CD14-positive monocyte (primary cell): ENCODE measurements around the gene RNF19B. TPM values are rescaled to one million over a fixed set of nuclear protein-coding genes. Genes with fewer than 3 reads are reported as not detected.

Experiments used
- DNase-seq, 3 donors: peaks; one replicate each; pipeline ENCODE4 v3.0.0-alpha.2; 2011 to 2022
- H2AFZ ChIP-seq: 2 replicates; pipeline ENCODE4 v1.6.0; 2012; ENCODE audit warnings: mild to moderate bottlenecking, low read depth, low read length, inconsistent platforms; ENCODE audit not compliant: insufficient read depth, poor library complexity, severe bottlenecking
- H3K27ac ChIP-seq, 2 donors: 1 replicate in 1 of 2; 2 replicates in 1 of 2; pipeline ENCODE4 v1.5.1; 2012 to 2013; ENCODE audit warnings: low read length in 2 of 2, control low read depth in 1 of 2, inconsistent platforms in 1 of 2, low read depth in 1 of 2, mild to moderate bottlenecking in 1 of 2
- H3K27me3 ChIP-seq, 2 donors: one replicate each; pipeline versions ENCODE4 v1.6.0 to v1.6.1; 2011 to 2013; ENCODE audit warnings: low read length in 2 of 2; ENCODE audit not compliant: control insufficient read depth in 2 of 2, insufficient read depth in 2 of 2
- H3K36me3 ChIP-seq, 2 donors: replicated peaks in 1 of 2; 1 replicate in 1 of 2; 2 replicates in 1 of 2; pipeline versions ENCODE4 v1.5.1 to v1.6.1; 2012 to 2013; ENCODE audit warnings: low read length in 2 of 2, control low read depth in 1 of 2, inconsistent platforms in 1 of 2, mild to moderate bottlenecking in 1 of 2; ENCODE audit not compliant: insufficient read depth in 2 of 2, control insufficient read depth in 1 of 2
- H3K4me1 ChIP-seq, 2 donors: 1 replicate in 1 of 2; 2 replicates in 1 of 2; pipeline versions ENCODE4 v1.5.1 to v1.6.1; 2012 to 2013; ENCODE audit warnings: low read length in 2 of 2, control low read depth in 1 of 2, inconsistent platforms in 1 of 2, mild to moderate bottlenecking in 1 of 2, moderate library complexity in 1 of 2; ENCODE audit not compliant: insufficient read depth in 2 of 2, control insufficient read depth in 1 of 2
- H3K4me2 ChIP-seq: replicated peaks from 2 replicates; pipeline ENCODE3; 2012; ENCODE audit warnings: low read length, moderate library complexity, mild to moderate bottlenecking; ENCODE audit not compliant: poor library complexity, severe bottlenecking; ENCODE audit errors: extremely low read depth
- H3K4me3 ChIP-seq, 3 experiments: fragments of 200-600 bp in 1 of 3; sonication (generic) in 1 of 3; replicated peaks in 1 of 3; 1 replicate in 2 of 3; 2 replicates in 1 of 3; pipeline ENCODE4 v1.5.1; 2011 to 2013; ENCODE audit warnings: low read length in 3 of 3, mild to moderate bottlenecking in 3 of 3, control low read depth in 2 of 3, low read depth in 2 of 3, inconsistent platforms in 1 of 3, moderate library complexity in 1 of 3
- H3K79me2 ChIP-seq: 2 replicates; pipeline ENCODE4 v1.6.0; 2012; ENCODE audit warnings: mild to moderate bottlenecking, control low read depth, inconsistent platforms, low read length, moderate library complexity; ENCODE audit not compliant: insufficient read depth
- H3K9ac ChIP-seq: 2 replicates; pipeline ENCODE4 v1.6.0; 2017; ENCODE audit warnings: low read length, mild to moderate bottlenecking; ENCODE audit not compliant: insufficient read depth, poor library complexity, severe bottlenecking
- H3K9me3 ChIP-seq, 2 donors: replicated peaks in 1 of 2; 1 replicate in 1 of 2; 2 replicates in 1 of 2; pipeline versions ENCODE4 v1.5.1 to v1.6.1; 2012 to 2013; ENCODE audit warnings: low read length in 2 of 2, control low read depth in 1 of 2; ENCODE audit not compliant: control insufficient read depth in 1 of 2, insufficient read depth in 1 of 2
- H4K20me1 ChIP-seq: 2 replicates; pipeline ENCODE4 v1.6.0; 2012; ENCODE audit warnings: mild to moderate bottlenecking, low read length, control low read depth, moderate library complexity; ENCODE audit not compliant: insufficient read depth
- H3K27ac Mint-ChIP-seq, 7 donors: one replicate each; pipeline ENCODE4 v1.8.0; 2020; ENCODE audit warnings: mild to moderate bottlenecking in 7 of 7, mixed read lengths in 7 of 7, moderate library complexity in 6 of 7, inconsistent platforms in 2 of 7
- H3K27me3 Mint-ChIP-seq, 3 donors: one replicate each; pipeline ENCODE4 v1.8.0; 2021 to 2022; ENCODE audit warnings: low read depth in 3 of 3, mild to moderate bottlenecking in 3 of 3, mixed read lengths in 3 of 3, moderate library complexity in 3 of 3, inconsistent platforms in 1 of 3
- H3K36me3 Mint-ChIP-seq, 2 donors: one replicate each; pipeline ENCODE4 v1.8.0; 2020; ENCODE audit warnings: mixed read lengths in 2 of 2, inconsistent platforms in 1 of 2, mild to moderate bottlenecking in 1 of 2
- H3K4me1 Mint-ChIP-seq: one replicate; pipeline ENCODE4 v1.8.0; 2020; ENCODE audit warnings: mild to moderate bottlenecking, mixed read lengths
- H3K4me3 Mint-ChIP-seq, 2 donors: one replicate each; pipeline ENCODE4 v1.8.0; 2020; ENCODE audit warnings: mild to moderate bottlenecking in 2 of 2, mixed read lengths in 2 of 2, moderate library complexity in 1 of 2
- H3K9me3 Mint-ChIP-seq, 7 donors: one replicate each; pipeline ENCODE4 v1.8.0; 2020 to 2022; ENCODE audit warnings: mixed read lengths in 7 of 7, mild to moderate bottlenecking in 6 of 7, moderate library complexity in 6 of 7, inconsistent platforms in 2 of 7
- CTCF ChIP-seq: fragments of 200-600 bp; IDR thresholded peaks from one replicate; pipeline ENCODE4 v1.8.0; 2022; ENCODE audit warnings: antibody characterized with exemption, mild to moderate bottlenecking
- WGBS: methylation state at CpG from one replicate; pipeline ENCODE4 v1.1.5; 2013; ENCODE audit warnings: missing lambda C conversion rate; ENCODE audit not compliant: insufficient coverage; 5-methylcytosine and 5-hydroxymethylcytosine counted together
- intact Hi-C, 2 donors: fragments of 100-400 bp; cut with micrococcal nuclease; formaldehyde crosslinking; loops; one replicate each; pipeline versions ENCODE4 v1.15.0 to v1.15.1; 2023
- polyA plus RNA-seq, 3 donors: library from polyadenylated mRNA; depleted of rRNA in 1 of 3; unstranded in 2 of 3; stranded (reverse) in 1 of 3; fragments of 300-500 nt in 2 of 3; fragments of >200 nt in 1 of 3; fragmentation: Illumina TruSeq in 2 of 3; gene quantifications; 1 replicate in 2 of 3; 2 replicates in 1 of 3; pipeline ENCODE4 v1.2.3, GENCODE V29; 2012 to 2021

The RNF19B gene
- polyA plus RNA-seq, 3 donors = 4.1 to 106 (median 5.8) TPM

GRCh38 chr1:32925403-32926162 lies 39.0 kb downstream of the RNF19B start:
- no peak overlapping the region for H3K9ac ChIP-seq
- H3K4me1 ChIP-seq = peaks cover 11 to 12% of the 10 kb centered on the region in 2 donors
- peak overlapping the region; percentile 46 for H2AFZ ChIP-seq
- no peak overlapping the region for H3K4me2 ChIP-seq
- H3K4me3 Mint-ChIP-seq = peak overlapping the region in 1 of 2 donors; percentile 72
- H3K36me3 ChIP-seq = no peaks in the 10 kb centered on the region
- no peaks in the 10 kb centered on the region for H3K79me2 ChIP-seq
- no peak overlapping the region for H3K27ac Mint-ChIP-seq
- H3K4me1 Mint-ChIP-seq = peaks cover 14% of the 10 kb centered on the region
- WGBS = 11% methylated on average over 11 of the region's 24 CpGs
- H3K27me3 ChIP-seq = peaks cover 36 to 55% of the 10 kb centered on the region in 2 donors
- H3K27ac ChIP-seq = no peak overlapping the region
- peaks cover 0 to 18% of the 10 kb centered on the region in 2 donors for H3K9me3 ChIP-seq
- no peaks in the 10 kb centered on the region for H4K20me1 ChIP-seq
- DNase-seq = no peak
- intact Hi-C loops = no loop called here
- no peak for TF ChIP-seq CTCF
- H3K36me3 Mint-ChIP-seq = peaks cover 3 to 7% of the 10 kb centered on the region in 2 donors
- H3K9me3 Mint-ChIP-seq = peaks cover 0 to 20% (median 8%) of the 10 kb centered on the region in 7 donors
- H3K27me3 Mint-ChIP-seq = peaks cover 49 to 71% (median 54%) of the 10 kb centered on the region in 3 donors
- H3K4me3 ChIP-seq = no peak overlapping the region

DNA sequence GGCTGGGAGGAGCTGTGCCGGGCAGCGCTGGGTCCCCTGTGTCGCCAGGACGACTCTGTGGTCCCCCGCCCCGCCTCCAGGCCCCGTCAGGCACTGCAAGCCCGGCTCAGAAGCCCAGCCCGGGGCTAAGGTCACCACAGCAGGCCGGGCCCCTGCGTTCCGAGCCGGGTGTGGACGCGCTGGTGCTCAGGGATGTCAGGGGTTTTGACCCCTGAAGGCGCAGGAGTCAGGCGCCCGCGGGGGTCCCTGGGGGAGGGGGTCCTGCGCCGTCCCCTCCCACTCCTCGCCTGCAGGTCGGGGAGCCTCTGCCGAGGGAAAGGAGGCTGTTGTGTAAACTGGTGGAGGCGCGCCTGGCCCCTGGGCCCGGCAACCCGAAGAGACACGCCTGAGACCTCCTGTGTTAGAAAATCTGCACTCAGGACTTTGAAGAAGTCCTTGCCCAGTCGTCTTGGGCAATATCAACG lies 39.7 kb downstream of the RNF19B start:
- Mint-ChIP-seq H3K4me1 (peaks cover 18% of the 10 kb centered on the region), H3K4me3 (peak overlapping the region in 1 of 2 donors; percentile 86), H3K27me3 (peaks cover 50 to 72% (median 56%) of the 10 kb centered on the region in 3 donors), H3K36me3 (peaks cover 3 to 7% of the 10 kb centered on the region in 2 donors), H3K27ac (no peak overlapping the region), H3K9me3 (peaks cover 0 to 20% (median 8%) of the 10 kb centered on the region in 7 donors)
- H3K9ac ChIP-seq = no peak overlapping the region
- 2% methylated on average over 25 of the region's 31 CpGs for WGBS
- intact Hi-C loops = no loop called here
- TF ChIP-seq CTCF = no peak
- H3K27me3 ChIP-seq = peaks cover 36 to 56% of the 10 kb centered on the region in 2 donors
- no peak overlapping the region for H3K4me3 ChIP-seq
- H2AFZ ChIP-seq = peak overlapping the region; percentile 46
- H3K4me2 ChIP-seq = peak overlapping the region; percentile 2
- no peaks in the 10 kb centered on the region for H3K79me2 ChIP-seq
- no peaks in the 10 kb centered on the region for H4K20me1 ChIP-seq
- DNase-seq = peak in 1 of 3 donors; percentile 33
- no peaks in the 10 kb centered on the region for H3K36me3 ChIP-seq
- peaks cover 11 to 12% of the 10 kb centered on the region in 2 donors for H3K4me1 ChIP-seq
- H3K27ac ChIP-seq = no peak overlapping the region
- peaks cover 0 to 18% of the 10 kb centered on the region in 2 donors for H3K9me3 ChIP-seq
